ENCODE measurements around the gene MPEG1.
A peak's percentile ranks its signal among the peaks of the same experiment; 100 is the strongest.

MPEG1 gene
- total RNA-seq, result 0.24 to 3.5 (median 0.88) reads per million in 4 donors

- DNase-seq, result no peak
These were observed at the start of gene MPEG1 for GRCh38 chr11:59212744-59213631. MPEG1 (minus strand) TSS chr11:59212927; CDS start chr11:59212865, 62 bp downstream.

- no peak for DNase-seq
These were observed 49.6 kb upstream of the MPEG1 start for GRCh38 chr11:59262177-59262818.

GRCh38 chr11:59261150-59261549, 48.4 kb upstream of the MPEG1 start:
- DNase-seq, result no peak

- no peak for DNase-seq
These were observed 47.2 kb upstream of the MPEG1 start for GRCh38 chr11:59259867-59260475.

- no peak for DNase-seq
These were observed 46.3 kb upstream of the MPEG1 start for GRCh38 chr11:59259047-59259446.

GRCh38 chr11:59255281-59255680, 42.6 kb upstream of the MPEG1 start:
- DNase-seq, result no peak

- DNase-seq, result no peak
These were observed 41.6 kb upstream of the MPEG1 start for GRCh38 chr11:59254286-59254685.

- DNase-seq, result no peak
These were observed 40.3 kb upstream of the MPEG1 start for GRCh38 chr11:59253001-59253400.

- no peak for DNase-seq
These were observed 36.8 kb upstream of the MPEG1 start for GRCh38 chr11:59249535-59249934.

GRCh38 chr11:59247531-59248227, 35.0 kb upstream of the MPEG1 start:
- DNase-seq, result peak in 1 of 5 donors; percentile 19

GRCh38 chr11:59243633-59244032, 30.9 kb upstream of the MPEG1 start:
- DNase-seq, result no peak

GRCh38 chr11:59240322-59240721, 27.6 kb upstream of the MPEG1 start:
- no peak for DNase-seq

- no peak for DNase-seq
These were observed 13.7 kb upstream of the MPEG1 start for GRCh38 chr11:59226396-59226795.

- no peak for DNase-seq
These were observed 12.3 kb upstream of the MPEG1 start for GRCh38 chr11:59225017-59225416.

- no peak for DNase-seq
These were observed 11.7 kb upstream of the MPEG1 start for GRCh38 chr11:59224351-59224928.

- no peak for DNase-seq
These were observed 10.9 kb upstream of the MPEG1 start for GRCh38 chr11:59223611-59224010.

GRCh38 chr11:59223177-59223576, 10.4 kb upstream of the MPEG1 start:
- no peak for DNase-seq

GRCh38 chr11:59222464-59223060, 9.8 kb upstream of the MPEG1 start:
- DNase-seq, result no peak

GRCh38 chr11:59221441-59221840, 8.7 kb upstream of the MPEG1 start:
- no peak for DNase-seq

- DNase-seq, result no peak
These were observed 7.1 kb upstream of the MPEG1 start for GRCh38 chr11:59219836-59220235.

GRCh38 chr11:59218893-59219292, 6.2 kb upstream of the MPEG1 start:
- DNase-seq, result no peak

- no peak for DNase-seq
These were observed 5.6 kb upstream of the MPEG1 start for GRCh38 chr11:59218319-59218718.
